Suppressor macrophage treated with lipopolysaccharide for 4 hours (primary cell): ENCODE results near the gene TERB1.

Source experiments
- DNase-seq: peaks from one replicate; pipeline ENCODE4 v3.0.0-alpha.2; 2020

The TERB1 gene

GRCh38 chr16:66746048-66746447 lies 55.3 kb downstream of the TERB1 start:
- no peak for DNase-seq

DNA sequence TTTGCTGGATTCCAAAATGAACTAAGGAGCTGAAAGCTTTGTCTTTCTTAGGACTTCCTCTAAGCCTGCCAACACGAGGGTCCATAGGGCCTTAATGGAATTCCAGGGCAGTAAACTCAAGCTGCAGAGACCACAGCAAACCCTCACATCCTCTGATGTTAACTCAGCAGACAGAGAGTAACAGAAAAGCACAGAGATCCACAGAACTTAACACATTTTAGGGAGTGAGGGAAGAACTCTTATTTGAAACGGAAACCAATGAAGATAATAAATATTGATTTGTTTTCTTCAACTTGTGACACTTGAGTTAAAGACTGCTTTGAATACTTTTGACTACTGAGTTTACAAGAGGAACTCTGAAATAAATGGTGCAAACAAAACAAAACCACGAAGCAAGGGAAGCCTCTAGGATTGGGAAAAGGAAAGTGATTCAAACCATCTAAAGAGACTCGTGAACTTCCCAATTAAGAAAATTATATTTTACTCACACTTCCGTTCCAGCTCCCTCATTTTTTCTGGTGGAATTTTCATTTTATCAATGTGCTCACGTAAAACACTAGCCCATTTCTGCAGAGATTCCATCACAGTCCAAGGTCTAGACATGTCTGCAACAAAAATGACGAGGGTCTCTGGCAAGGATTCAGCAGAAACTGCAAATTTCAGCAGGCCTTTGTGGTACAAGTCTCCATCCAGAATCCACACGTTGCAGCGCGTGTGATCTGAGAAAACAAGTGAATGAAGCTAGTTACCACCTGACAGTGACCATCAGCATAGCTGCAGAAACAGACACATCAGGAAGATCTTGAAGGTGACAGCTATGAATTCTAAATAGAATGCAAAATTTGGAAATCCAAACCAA lies 59.2 kb downstream of the TERB1 start:
- DNase-seq, result peak; percentile 67

- peak; percentile 90 for DNase-seq
Measured at GRCh38 chr16:66741169-66741900, 60.0 kb downstream of the TERB1 start.

GRCh38 chr16:66740533-66740932 lies 60.9 kb downstream of the TERB1 start:
- DNase-seq, result peak; percentile 52

DNA sequence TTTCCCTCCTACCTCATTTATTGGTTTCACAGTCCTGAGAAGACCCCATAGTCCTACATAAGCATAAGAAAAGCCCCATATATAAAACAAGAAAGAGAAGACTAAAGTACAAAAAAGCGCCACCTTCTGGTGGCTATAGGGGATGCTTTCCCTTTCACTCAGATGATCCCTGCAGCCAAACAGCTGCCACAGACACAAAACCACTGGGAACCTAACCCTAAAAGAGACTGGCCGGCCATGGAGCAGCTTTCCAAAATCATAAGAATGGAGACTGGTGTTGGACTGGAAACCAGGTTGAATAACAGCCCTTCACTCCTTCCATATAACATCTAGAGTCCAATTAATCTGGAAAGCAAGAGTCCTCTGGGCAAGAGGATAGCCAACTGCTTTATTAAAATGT lies 61.4 kb downstream of the TERB1 start:
- DNase-seq, result peak; percentile 53

DNA sequence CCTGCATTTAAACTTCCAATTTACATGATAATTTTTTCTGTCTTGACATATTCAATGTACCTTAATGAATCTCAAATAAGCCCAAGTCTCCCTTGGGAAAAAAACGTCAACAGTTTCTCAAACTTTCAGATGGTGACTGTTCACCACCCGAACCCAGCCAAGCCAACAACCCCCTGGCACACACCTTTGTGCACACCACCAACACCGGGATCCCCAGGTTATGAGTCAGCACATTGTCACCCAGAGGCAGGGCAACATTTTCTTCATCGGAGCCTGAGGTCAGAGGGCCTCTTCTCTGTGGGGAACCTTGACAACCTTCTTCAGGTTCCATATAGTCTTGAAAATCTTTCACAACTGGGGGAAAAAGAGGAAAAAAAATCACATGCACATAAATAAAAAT lies 65.5 kb downstream of the TERB1 start:
- no peak for DNase-seq

DNA sequence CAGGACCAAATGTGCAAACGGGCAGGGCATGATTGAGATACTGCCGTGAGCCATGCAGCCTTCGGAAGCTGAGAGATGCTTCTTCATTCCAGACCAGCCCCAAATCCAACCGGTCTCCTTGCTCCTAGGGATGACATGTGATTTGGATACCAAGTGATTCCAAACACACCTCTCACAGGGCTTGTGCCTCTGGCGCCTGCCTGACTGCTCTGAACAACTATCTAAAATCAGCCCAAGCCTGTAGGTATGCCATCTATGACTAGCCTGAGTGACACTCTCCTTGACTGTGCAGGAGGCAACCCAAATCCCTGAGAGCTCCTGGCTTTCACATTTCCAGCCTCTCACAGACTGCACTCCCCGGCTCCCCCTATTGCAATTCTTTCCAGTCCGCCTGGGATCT lies 70.3 kb downstream of the TERB1 start:
- DNase-seq, result no peak

DNA sequence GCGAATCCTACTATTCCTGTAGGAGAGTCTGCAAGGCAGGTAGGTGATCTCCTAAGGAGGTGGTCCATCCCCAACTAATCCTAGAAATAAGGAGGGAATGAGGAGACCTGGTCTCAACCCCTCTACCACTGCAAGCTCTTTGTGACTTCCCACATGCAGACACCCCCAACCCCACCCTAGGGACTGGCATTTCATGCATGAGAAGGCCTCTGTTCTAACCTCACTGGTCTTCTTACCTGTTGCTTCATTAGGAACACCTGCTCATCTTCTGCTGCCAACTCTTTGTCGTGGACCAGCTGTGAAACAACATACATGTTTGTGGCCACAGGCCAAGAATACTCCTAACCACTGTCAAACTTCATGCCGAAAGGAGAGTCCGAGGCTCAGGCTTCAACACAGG lies 72.6 kb downstream of the TERB1 start:
- DNase-seq, result no peak

GRCh38 chr16:66728117-66728787 lies 73.1 kb downstream of the TERB1 start:
- DNase-seq, result peak; percentile 76

DNA sequence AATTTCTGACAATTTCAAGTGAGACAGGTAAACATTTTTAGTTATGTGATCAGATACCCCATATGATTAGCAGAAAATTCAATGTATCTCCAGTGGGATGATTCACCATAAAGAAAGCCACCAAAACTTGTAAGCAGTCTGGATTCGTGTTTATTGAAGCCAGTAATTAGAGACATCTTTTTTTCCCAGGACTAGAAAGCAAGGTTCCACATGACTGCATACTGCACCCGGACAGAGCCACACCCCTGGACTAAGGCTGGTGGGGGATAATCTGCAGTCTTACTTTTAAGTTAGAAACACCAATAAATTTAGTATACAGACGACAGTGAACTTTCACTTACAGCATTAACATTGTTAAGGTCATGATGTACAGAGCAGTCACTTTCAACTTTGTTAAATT lies 80.6 kb downstream of the TERB1 start:
- no peak for DNase-seq

DNA sequence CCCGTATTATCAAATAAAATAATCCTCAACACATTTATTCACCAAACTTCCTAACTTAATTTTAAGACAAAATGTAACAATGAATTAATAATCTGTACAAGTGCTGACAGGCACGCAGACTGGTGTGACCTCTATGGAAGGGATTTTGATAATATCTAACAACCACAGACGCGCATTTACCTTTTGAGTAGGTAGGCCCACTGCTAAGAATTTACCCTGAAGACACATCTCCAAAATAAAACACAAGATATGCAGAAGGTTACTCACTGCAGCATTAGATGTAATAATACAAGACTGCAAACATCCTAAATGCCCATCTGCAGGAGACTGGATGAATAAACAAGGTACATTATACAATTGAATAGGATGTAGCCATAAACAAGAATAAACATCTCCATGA lies 82.1 kb downstream of the TERB1 start:
- no peak for DNase-seq

- no peak for DNase-seq
Measured at GRCh38 chr16:66717776-66718175, 83.6 kb downstream of the TERB1 start.

DNA sequence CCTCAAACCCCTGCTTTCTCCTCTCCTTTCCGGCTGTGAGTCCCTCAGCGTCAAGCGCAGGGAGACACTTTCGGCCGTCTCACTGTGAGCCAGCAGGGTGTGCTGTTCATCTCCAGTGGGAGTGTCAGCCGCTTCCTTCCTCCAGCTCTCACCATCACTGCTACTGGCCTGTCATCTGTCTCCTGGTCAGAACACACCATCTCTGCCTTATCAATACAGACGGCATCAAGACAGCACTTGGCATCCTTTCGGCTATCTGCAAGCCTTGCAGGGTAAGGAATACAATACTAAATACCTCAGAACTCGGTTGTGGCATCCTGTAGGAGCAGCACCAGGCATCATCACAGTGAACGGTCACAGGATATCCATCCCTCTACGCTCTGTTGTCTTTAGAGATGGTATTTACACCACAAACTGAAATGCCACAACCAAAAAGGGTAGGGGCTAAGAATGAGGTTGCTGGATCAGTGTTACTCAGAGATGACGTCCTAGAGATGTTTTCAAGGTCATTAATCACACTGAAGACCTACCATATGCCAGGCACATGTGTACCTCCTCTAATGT lies 84.2 kb downstream of the TERB1 start:
- peak; percentile 42 for DNase-seq

- no peak for DNase-seq
Measured at GRCh38 chr16:66714654-66715307, 86.6 kb downstream of the TERB1 start.

DNA sequence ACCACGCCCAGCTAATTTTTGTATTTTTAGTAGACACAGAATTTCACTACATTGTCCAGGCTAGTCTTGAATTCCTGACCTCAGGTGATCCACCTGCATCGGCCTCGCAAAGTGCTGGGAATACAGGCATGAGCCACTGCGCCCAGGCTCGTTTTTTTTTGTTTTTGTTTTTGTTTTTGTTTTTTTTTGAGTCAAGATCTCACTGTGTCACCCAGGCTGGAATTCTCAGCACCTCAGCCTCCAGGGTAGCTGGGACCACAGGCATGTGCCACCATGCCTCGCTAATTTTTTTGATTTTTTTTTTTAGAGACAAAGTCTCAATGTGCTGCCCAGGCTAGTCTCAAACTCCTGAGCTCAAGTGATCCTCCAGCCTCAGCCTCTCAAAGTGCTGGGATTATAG lies 87.3 kb downstream of the TERB1 start:
- no peak for DNase-seq

DNA sequence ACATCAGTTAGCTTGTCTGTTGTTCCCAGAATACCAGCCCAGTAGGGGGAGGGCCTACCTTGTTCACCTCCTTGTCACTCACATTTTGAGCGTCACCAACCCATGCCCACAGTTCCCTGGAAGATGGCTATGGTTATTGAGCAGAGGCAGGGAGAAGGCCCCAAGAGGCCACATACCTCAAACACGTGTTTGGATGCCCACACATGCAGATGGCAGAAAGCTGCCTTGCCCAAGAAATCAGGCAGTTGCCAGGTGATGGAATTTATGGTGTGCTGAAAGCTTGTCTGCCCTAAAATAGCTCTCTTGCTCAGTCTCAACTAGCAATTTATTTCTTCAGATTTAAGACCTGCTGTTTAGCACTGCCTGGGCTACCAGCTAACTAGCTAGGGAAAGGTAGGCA lies 88.3 kb downstream of the TERB1 start:
- no peak for DNase-seq

- DNase-seq, result no peak
Measured at GRCh38 chr16:66712512-66712911, 88.9 kb downstream of the TERB1 start.

DNA sequence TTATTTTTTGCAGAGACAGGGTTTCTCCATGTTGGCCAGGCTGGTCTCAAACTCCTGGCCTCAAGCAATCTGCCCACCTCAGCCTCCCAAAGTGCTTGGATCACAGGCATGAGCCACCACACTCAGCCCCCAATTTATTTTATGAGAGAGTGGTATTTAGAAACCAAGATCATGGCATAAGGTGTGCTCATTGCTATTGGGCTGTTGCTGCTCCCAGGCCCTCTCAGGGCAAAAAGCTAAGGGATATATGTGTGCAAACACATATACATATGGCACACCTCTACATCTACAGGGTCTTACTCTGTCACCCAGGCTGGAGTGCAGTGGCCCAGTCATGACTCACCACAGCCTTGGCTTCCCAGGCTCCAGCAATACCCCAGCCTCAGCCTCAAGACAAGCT lies 89.8 kb downstream of the TERB1 start:
- DNase-seq, result no peak

GRCh38 chr16:66706506-66706880 lies 94.9 kb downstream of the TERB1 start:
- no peak for DNase-seq

DNA sequence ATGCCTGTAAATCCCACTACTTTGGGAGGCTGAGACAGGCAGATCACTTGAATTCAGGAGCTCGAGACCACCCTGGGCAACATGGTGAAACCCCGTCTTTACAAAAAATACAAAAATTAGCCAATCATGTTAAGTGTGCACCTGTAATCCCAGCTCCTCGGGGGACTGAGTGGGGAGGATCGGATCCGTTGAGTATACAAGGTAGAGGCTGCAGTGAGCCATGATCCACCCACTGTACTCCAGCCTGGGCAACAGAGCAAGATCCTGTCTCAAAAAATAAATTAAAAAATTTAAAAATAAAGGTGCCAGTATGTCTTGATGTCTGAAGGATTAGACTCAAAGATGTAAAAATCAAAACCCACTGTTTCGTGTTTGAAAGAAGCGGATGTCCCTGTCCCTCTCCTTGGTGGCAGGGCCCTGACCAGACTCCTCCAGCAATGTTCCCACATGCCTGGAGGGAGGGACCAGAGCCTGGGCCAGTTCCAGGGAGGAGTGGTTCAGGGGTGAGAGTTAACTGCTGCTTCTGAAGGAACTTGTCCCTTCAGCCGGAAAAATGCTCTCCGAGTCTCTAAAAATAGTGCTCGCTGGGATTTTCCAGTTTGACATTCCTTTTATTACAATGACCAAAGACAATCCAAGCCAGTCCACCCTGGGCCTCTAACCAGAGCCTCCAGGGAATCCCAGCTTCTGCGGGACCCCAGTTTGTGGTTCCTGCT lies 95.4 kb downstream of the TERB1 start:
- DNase-seq, result no peak
